Stimulated activated CD4-positive, alpha-beta T cell treated with anti-CD3 and anti-CD28 coated beads, TNF-alpha, amount 100 ng/mL, for 48 hours (primary cell): ENCODE measurements around the gene MAML3.
"Not testable (repeated sequence)": the region's sequence is repeated elsewhere in the genome, so short reads cannot be mapped to it uniquely, and the experiment has no call there.

Source experiments
- DNase-seq, 3 donors: peaks; one replicate each; pipeline ENCODE4 v3.0.0-alpha.2; 2020; ENCODE audit warnings: low read depth in 3 of 3

MAML3 gene

DNA sequence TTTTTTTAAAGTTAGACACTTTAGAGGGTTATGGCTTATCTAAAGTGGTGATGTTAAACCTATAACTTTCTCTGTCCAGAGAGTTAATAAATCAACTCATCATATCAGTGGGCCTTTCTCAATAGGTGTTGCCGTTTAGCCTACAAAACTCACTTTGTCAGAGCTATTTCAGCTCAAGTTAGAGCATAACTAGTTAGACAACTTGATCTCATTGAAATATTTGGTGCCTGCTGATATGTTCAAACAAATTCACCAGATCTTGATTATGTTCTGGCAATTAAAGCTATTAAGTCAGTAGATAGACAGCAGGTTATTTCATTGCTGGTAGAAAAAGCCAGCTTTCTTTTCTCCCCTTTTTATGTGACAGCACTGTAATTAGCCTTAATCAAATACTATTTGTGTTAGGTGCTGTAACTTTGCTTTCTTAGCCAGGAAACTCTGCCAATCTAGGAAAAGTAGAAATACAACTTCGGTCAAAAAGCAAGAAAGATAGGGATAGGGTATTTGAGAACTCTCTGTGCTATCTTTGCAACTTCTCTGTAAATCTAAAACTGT, 191.8 kb downstream of the MAML3 start:
- DNase-seq: no peak

DNA sequence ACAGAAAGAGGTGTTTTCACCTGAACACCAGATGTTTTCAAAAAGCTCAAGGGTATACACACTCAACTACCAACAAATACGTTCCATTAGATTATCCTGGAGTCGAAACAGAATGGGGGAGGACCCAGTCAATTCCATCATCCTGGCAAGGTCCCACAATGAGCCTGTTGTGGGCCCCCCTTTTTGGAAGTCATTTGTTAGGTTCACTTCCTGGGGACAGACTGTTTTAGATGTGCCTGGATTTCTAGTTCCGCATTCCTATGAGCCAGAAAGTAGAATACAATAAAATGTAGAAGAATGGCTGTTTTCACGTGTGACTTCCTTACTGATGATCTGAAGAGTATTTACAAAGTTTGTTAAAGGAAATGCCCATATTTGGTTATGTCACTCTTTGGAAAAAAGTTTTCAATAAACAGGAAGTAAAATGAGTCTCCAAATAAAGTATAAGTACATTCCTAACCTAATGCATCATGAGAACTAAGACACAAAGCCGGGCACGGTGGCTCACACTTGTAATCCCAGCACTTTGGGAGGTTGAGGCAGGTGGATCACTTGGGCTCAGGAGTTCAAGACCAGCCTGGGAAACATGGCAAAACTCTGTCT, 192.5 kb downstream of the MAML3 start:
- DNase-seq: no peak

DNA sequence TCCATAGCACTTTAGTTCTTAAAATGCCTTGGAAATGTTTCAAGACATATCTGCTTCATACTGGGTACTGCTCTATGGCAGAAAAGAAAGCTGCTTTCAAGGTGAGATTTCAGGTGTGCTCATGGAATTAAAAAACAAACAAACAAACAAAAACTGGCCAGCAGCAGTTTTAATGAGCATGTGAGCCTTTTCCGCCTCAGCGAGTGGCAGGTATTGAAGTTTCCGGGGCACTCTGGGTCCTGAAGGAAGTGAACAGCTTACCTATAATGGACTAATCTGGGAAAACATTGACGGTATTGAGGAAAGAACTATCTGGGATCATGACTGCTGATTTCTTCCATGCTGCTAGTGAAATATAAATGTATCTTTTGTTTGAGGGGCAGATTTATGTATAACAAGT, 194.6 kb downstream of the MAML3 start:
- DNase-seq: no peak

DNA sequence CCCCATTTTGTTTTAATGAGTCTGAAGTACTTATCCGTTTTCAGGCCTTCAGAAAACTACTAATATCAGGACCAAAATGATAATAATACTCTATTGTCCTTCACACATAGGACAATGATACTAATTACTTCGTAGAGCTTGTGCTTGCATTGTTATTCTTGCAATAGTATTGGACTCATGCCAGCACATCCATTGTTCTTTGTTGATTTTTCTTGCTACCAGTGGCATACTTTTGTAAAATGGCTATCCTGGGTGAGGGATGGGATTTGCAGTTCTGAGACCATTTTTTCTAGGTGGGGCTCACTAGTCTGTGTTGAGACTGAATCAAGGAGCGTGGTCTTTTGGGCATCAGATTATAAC, 195.3 kb downstream of the MAML3 start:
- no peak for DNase-seq

DNA sequence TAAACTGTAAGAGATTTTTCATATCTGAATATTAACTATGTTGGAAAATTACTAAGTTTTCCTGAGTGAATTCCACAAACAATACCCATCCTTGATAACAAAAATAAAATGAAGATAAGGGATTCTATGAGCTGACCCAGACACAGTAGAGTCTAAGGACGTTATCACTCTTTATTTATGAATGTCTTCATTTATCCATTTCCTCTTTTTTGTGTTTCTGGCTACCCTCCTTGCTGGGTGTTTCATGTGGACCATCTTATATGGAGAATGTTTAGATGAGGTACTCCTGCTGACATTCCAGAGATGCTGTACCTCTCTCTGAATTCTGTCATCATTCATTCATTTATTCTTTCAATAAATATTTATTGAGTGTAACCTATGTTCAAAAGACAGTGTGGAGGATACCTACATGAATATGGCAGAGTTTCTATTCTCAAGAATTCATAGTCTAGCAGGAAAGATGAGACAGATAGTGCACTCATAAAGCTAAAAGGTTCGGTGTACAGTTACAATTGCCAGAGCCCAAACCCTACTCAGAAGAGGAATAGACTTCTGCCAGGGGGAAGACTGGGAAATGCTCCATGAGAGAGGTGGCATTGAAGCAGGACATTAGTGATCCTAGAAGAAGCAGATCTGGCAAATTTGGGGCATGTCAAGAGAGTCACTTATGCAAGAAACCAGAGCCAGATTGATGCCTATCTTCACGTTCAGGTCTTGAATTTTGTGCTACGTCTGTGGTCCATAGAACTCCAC, 195.8 kb downstream of the MAML3 start:
- DNase-seq: no peak

DNA sequence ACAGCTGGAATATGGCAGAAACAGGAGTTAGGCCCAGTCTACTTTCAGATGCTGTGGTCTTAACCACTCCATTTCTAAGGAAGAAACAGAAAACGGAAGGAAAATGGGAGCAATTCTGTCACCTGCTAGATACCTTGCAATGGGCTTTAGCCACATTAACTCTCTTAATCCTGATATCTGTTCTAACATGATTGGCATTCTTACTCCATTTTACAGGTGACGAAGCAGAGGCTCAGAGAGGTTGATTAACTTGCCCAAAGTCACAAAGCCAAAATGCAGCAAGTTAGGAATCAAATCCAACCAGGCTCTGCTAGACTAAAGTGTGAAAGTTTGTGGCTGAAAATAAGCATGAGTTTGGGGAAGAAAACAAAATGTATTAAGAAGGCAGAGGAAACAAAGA, 196.9 kb downstream of the MAML3 start:
- DNase-seq: no peak

DNA sequence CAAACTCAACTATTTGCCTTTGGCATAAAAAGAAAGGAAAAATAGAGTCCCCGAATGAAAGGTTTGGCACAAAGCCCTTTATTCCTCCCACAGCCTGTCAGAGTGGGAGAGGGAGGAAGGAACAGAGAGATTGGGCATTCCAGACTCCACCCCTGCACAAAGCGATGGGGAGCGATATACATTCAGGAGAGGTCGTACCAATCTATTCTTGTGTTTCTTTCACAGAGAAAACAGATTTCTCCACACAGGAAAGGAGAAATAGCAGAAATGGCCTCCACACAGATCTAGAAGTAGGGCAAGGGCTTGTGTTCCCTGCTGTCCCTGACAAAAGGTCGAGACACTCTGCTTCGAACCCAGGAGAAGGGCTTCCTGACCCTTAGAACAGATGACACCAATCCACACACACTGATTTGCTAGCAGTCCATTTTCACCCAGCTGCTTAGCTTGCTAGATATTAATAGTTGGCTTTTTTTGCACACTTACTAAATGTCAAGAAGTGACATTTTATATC, 197.4 kb downstream of the MAML3 start:
- DNase-seq: no peak

DNA sequence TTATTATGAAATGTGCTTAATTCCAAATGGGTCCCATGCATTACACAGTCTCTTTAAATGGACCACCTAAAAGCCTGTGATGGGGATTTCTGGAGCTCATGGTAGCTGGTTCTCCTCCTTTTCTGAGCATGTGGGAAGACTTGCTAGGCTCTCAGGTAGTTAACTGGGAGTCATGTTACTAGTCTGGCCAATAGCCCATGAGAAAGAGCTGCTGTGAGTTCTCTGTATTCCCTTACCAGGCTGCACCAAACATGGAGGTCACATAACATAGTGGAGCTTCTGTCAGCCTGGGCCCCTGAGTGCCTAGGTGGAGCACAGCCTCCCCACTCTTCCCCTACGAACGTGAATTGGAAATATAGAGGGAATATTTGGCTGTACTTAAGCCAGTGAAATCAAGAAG, 198.4 kb downstream of the MAML3 start:
- no peak for DNase-seq

DNA sequence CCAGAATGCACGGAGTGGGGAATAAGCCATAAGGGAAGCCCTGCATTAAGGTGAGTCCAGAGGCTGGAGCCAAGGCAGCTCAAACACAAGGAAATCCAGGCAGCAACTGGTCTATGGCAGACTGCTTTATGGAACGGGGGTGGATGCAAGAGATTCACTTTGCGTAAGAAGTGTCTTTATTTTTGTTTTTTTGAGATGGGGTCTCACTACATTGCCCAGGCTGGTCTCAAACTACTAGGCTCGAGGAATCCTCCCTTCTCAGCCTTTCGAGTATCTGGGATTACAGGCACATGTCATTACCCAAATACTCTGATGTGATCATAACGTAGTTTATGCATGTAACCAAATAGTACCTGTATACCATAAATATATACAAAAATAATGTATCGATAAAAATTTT, 199.5 kb downstream of the MAML3 start:
- no peak for DNase-seq

DNA sequence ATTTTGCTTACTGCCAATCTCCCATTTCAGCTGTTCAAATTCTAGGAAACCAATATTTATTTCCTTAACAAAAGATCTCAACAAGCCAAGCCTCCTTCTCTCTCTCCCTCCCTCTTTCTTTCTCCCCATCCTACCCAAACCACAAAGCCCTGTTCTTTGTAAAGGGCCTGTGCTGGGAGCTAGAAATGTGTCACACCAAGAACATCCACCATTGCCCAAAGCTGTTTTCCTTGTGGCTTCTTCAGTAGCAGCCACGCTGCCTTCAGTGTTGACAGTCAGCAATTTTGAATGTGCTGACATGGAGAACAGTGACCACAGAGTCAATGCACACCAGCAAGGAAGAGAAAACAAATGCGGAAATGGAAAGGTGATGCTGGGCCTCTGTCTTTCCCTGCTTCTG, 203.0 kb downstream of the MAML3 start:
- DNase-seq: peak in 1 of 3 donors; percentile 5

DNA sequence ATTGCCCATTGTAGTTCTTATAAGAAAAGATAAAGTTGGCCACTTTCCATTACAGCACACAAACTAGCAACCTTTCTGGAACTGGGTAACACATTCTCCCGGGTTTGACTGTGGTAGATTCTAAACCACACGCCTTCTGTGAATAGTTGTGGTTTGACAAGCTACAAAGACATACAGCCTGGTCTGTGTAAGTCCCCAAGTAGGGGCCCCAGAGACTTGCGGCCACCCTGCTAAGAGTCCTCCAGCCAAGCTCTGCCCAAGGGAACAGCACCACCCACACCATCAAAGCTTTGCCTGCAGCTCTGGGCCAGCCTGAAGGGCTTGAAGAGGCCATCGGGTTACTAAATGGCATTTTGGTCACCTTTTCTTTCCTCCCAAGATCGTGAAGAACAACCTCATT, 203.4 kb downstream of the MAML3 start:
- peak in 2 of 3 donors; percentile 14 to 15 for DNase-seq

DNA sequence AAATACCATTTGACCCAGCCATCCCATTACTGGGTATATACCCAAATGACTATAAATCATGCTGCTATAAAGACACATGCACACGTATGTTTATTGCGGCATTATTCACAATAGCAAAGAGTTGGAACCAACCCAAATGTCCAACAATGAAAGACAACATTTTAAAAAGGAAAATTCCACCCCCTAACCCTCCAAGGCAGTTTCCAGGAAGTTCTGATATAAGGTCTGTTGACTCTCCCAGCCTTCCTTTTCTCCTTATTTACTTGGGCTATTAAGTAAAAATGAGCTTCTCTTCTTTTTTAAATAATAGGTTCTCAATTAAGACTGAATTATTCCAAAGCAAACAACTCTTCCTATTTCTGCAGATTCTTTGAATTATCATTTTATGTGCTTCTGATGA, 209.1 kb downstream of the MAML3 start:
- DNase-seq: not testable (repeated sequence)

DNA sequence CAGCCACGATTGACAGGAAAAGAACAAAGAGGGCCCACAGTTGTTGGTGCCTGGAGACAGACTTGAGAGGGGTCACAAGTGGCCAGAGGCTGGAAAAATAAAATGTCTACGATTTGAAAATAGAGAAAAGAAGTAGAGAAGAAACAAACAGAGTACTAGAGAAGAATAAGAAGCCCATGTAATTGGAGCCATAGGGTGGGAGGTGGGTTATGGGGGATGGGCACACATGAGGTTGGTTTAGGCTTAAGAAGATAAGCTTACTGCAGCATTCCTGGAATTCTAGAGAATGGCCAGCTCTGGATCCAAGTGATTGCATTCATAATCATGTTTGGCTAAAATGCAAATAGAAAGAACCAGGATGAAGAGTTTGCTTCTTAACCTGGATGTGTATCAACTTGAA, 210.7 kb downstream of the MAML3 start:
- no peak for DNase-seq

DNA sequence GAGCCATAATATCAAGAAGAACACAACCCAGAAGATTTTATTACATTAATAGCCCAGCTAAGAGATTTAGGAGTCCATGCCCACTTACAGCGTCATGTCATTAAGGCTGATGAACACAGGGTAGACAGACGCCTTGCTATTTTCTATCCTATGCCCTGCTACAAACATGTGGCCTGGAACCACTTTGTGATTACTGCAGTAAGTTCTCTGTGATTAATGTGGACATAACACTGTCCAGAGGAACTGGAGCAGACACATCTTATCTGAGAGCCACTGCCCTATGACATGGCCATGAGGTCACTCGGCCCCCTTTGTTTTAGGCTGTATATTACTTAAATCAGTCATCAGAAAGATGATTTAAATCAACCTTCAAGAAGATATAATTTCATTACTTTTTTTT, 211.7 kb downstream of the MAML3 start:
- DNase-seq: no peak

DNA sequence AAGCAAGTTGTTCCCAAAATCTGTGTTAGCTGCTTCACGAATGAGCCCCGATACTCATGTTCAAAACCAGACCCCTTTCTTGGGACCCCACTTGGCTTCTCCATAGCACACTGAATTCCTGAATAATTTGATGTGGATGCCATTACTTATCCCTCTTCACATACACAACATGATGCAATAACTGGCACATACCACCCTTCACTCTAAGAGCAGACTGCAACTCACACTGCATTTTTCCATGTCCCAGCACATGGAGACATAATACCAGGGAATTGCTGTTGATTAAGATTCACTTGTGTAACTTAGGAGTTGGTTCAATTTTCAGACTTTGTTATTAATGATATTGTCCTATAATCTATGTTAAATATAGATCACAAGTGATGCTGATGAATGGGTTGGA, 213.4 kb downstream of the MAML3 start:
- DNase-seq: no peak

DNA sequence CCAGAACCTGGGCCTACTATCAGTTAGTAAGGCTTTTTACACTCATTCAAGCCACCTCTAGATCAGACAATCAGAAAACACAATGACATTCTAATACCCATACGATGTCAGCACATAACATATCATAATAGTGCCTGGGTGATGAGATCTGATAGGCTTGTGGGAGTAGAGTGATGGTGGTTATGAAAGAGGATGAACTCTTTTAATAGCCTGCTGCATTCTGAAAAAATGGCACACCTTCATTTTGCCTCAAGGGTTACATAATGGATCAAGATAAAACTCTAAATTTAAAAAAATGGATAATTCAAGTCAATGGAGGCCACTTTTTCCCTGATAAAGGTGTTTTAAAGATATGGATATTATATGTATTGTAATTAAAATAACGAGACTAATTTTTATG, 215.6 kb downstream of the MAML3 start:
- DNase-seq: no peak

DNA sequence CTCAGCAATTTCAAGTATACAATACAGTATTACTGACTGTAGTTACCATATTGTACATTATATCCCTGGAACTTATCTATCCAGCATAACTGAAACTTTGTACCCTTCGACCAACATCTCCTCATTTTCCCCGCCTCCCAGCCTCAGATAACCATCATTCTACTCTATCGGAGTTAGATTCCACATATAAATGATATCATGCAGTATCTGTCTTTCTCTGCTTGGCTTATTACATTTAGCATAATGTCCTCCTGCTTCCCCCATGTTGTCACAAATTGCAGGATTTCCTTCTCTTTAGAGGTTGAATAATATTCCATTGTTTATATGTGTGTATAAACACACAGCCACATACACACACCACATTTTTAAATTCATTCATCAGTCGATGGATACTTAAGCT, 218.1 kb downstream of the MAML3 start:
- DNase-seq: no peak

DNA sequence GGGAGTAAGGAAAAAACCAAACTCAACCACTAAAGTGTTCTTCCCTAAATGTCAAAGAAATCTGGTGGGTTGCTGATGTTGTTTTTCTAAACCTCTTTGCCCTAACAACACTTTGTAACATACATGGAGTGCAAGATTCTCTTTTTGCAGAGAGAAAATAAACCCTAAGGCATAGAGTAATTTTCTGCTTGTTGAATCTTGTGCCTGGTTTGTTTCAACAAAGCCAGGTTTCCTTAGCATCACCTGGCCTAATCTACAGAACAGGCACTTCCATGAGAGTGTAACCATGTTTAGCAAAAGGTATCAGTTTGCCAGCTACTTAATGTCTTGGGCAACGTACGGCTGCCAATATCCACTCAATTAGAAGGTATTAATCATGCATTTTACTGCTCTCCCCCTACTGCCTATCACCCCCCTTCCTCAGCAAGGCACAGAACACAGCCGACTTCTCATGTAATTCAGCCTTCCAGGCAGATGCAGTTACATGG, 219.2 kb downstream of the MAML3 start:
- no peak for DNase-seq

DNA sequence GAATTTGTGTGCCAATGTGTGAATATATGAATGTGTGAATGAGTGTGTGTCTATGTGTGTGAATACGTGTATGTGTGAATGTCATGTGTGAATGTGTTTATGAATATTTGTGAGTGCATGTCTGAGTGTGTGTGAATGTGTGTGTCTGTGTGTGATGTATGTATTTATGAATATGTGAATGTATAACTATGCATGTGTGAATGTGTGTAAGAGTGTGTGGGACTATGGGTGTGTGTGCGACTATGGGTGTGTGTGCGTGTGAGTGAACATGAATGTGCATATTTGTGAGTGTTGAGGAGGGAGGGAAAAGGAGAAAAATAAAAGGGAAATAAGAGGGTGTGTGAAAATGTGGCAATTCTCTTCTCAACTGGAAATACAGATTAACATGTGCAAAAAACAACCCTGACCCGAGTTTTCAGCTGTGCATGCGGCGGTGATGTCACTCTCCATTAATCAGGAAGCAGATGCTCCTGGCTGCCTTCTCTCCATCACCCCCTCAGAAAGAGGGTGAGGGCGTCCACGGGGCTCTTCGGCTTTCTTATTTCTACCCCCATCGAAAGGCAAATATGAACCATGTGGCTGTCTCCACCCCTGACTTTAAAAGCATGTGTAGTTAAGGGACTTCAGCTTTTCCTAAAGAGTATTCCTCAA, 219.8 kb downstream of the MAML3 start:
- no peak for DNase-seq

DNA sequence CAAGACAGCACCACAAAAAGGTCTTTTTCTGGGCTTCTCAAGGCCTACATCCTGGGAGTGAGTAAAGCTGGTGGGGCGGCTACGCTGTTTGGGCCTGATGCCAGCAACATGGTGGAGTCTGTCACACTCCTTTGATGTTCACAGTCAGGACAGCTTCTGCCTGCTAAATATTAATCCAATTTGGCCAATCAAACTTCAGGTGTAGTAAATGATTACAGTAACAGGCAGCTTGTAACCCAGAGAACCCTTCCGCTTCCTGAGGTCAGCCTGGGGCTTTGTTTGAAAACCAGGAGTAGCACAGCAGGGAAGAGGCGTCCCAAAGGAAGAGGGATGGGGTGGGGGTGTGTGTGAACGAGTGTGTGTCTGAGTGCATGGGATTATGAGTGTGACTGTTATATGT, 220.4 kb downstream of the MAML3 start:
- no peak for DNase-seq

DNA sequence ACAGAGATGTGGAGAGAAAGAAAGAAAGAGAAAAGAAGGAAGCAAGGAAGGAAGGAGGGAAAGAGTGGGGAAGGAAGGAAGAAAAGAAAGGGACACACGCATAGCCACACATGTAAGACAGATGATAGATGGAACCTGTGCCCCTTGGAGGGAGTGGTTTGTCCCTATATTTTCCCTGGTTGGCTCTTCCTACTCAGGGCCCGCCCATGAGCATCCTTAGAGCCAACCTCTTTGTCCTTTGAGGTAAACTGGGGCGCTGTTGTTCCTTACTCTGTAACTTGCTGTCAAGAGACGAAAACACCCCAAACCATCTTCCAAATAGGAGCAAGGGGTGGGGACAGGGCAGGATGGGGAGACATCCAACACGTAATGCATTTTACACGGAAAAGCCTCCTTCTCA, 220.9 kb downstream of the MAML3 start:
- DNase-seq: no peak

DNA sequence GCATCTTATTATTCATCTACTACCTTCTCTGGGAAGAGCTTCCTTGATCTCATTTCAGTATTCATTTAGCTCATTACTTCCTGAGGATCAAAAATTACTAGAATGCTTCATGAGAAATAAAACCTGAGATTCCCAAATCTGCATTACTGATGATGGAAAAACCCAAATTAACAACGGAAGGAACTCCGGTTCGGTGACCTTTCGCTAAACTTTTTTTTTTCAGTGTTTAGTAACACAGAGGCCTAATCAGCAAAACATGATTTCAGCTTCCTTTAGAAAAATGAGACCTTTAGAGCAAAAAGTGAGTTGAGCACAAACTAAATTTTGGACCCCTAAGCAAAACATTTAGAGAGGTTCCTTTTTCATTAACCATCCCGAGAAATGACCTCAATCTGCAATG, 229.2 kb downstream of the MAML3 start:
- no peak for DNase-seq
